ENCODE data around the gene MSRB2. TPM values are rescaled to one million over a fixed set of nuclear protein-coding genes. Genes with fewer than 3 reads are reported as not detected.
A peak's percentile ranks its signal among the peaks of the same experiment; 100 is the strongest.
"Not testable (repeated sequence)": the region's sequence is repeated elsewhere in the genome, so short reads cannot be mapped to it uniquely, and the experiment has no call there.

The MSRB2 gene
- total RNA-seq: 34.2 TPM

- DNase-seq (ENCODE audit: low spot score) (peak; percentile 94), ATAC-seq (peak; percentile 92)
Measured at GRCh38 chr10:23095404-23095965, at the start of gene MSRB2. Gene MSRB2 (plus strand): TSS chr10:23095579. CDS start chr10:23095609, 30 bp downstream.

GRCh38 chr10:23046027-23046426 is 49.4 kb upstream of the MSRB2 start:
- ATAC-seq: no peak
- no peak for DNase-seq (ENCODE audit: low spot score)

GRCh38 chr10:23047201-23048050 is 48.0 kb upstream of the MSRB2 start:
- DNase-seq (ENCODE audit: low spot score) (no peak), ATAC-seq (no peak)

DNA sequence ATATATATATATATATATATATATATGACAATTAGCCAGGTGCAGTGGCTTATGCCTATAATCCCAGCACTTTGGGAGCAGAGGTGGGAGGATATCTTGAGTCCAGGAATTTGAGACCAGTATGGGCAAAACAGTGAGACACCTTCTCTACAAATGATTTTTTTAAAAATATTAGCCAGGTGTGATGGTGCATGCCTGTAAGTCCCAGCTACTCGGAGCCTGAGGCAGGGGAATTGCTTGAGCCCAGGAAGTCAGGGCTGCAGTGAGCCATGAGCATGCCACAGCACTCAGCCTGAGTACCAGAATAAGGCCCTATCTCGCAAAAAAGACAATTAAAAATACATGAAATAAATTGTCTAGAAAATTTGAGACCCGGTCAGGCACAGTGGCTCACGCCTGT is 47.2 kb upstream of the MSRB2 start:
- DNase-seq (ENCODE audit: low spot score) (no peak), ATAC-seq (no peak)

DNA sequence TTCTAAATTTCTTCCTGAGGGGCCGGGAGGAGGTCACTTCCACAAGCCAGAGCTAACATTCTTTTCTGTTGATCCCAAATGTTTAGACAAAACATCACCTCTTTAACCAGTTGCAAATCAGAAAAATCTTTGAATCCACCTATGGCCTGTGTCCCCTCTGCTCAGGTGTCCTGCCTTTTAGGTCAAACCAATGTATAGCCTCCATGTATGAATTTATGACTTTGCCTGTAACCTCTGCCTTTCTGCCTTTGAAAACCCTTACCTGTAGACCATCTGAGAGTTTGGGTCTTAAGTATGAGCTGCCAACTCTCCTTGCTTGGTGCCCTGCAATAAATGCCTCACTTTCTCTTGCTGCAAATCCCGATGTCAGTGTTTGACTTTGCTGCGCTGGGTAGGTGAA is 44.1 kb upstream of the MSRB2 start:
- DNase-seq (ENCODE audit: low spot score): no peak
- no peak for ATAC-seq

GRCh38 chr10:23051855-23052331 is 43.5 kb upstream of the MSRB2 start:
- ATAC-seq (no peak), DNase-seq (ENCODE audit: low spot score) (no peak)

DNA sequence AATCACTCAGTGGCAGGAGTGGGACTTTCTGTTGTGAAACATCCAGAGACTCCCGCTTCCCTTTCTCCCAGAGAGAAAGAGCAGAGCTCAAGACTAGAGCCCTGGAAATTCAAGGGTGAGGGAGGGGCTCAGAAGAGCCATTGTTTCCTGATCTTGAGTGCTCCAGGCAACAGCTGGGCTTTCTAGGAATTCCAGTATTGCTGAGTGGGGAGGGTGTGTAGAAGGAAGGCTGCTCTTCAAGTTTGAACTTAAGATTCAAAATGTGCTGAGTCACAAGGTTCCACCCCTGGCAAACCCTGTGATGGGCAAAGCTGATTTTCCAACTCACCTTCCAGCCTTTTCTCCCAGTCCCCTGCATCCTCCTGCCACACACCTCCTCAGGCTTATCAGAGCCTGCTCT is 42.3 kb upstream of the MSRB2 start:
- DNase-seq (ENCODE audit: low spot score): no peak
- ATAC-seq: no peak

GRCh38 chr10:23055424-23056185 is 39.8 kb upstream of the MSRB2 start:
- ATAC-seq: no peak
- DNase-seq (ENCODE audit: low spot score): no peak

GRCh38 chr10:23056186-23056579 is 39.2 kb upstream of the MSRB2 start:
- DNase-seq (ENCODE audit: low spot score) (no peak), ATAC-seq (no peak)

DNA sequence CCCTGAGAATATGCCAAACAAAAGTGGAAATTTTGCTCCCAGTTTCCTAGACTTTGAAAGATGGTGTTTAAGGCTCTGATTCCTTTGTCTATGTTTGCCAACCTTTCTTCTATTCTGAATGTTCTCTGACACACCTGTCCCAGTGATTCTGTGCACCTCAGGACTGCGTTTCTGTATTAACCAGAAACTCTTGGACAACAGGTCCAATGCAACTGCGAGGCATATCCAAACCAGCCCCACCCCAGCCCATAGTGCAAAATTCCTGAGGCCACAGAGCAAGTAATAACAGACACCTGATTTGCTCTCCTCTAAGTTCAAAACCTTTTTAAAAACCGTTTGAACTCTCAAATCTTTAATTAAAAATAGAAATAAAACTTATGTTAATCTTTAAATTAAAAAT is 37.0 kb upstream of the MSRB2 start:
- DNase-seq (ENCODE audit: low spot score): no peak

DNA sequence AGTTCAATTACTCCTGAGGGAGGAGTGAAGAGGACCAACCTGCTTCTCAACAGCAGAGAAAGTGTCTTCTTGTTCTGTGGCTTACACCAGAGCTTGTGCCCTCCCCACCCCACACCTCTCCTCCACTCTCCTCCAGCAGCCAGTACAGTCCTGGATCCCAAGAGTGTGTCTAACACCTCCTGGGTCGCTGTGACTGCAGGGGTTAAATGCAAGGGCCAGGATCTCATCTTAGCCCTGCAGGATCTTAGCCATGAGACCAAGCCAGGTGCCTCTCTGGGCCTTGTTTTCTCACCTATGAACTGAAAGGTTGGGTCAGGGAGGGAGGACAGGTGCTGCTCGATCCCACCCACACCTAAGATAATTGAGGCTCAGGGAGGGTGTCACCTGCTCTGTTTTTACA is 34.5 kb upstream of the MSRB2 start:
- DNase-seq (ENCODE audit: low spot score) (no peak), ATAC-seq (no peak)

More for the DNA sequence above, 37.0 kb upstream of the MSRB2 start:
- no peak for ATAC-seq

DNA sequence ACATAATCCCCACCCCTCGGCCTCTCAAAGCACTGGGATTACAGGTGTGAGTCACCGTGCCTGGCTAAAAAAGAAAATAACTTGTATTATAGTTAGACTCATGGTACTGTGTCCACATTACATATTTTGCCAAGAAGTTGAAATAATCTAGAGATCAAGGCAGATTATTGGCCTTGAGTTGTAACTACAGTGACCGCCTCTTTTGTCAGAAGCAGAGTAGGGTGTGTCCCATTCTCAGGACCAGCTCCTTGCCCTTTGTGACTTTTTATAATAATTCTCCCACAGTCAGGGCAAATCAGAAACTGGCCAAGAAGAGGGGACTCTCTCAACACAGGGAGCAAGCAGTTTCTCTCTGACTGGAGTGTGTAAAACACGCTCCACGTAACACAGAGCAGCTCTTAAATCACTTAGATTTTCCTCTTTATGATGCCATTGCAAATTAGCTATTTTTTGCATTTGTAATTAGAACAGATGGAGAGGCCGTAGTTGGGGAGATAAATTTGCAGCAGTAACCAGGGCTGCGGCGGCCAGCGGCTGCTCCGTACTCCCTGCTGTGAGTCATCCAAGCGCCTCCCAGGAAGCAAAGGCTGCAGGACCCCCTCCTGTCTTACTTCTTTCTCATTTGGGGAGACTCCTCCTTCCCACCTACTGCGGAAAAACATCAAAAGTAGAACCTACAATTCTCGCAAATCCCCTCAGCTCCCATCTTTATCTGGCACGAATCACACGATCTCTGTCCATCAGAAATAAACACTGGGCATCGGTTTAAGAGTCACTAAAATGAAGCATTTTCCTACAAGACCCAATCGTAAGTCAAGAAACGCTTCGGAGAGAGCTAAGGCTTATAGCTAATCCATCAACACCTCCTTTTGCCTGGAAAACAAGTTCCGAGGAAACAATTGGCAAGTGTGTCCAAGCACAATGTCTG is 32.1 kb upstream of the MSRB2 start:
- DNase-seq (ENCODE audit: low spot score) (no peak), ATAC-seq (no peak)

- no peak for DNase-seq (ENCODE audit: low spot score)
- ATAC-seq: no peak
Measured at GRCh38 chr10:23063973-23064812, 31.2 kb upstream of the MSRB2 start.

DNA sequence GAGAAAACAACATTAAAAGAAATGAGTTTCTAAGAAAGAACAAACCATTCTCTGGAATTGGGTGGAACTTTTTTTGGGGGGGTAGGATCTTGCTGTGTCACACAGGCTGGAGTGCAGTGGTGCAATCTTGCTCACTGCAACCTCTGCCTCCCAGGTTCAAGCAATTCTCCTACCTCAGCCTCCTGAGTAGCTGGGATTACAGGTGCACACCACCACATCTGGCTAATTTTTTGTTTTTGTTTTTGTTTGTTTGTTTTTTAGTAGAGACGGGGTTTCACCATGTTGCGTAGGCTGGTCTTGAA is 30.6 kb upstream of the MSRB2 start:
- ATAC-seq; DNase-seq (ENCODE audit: low spot score): not testable (repeated sequence)

DNA sequence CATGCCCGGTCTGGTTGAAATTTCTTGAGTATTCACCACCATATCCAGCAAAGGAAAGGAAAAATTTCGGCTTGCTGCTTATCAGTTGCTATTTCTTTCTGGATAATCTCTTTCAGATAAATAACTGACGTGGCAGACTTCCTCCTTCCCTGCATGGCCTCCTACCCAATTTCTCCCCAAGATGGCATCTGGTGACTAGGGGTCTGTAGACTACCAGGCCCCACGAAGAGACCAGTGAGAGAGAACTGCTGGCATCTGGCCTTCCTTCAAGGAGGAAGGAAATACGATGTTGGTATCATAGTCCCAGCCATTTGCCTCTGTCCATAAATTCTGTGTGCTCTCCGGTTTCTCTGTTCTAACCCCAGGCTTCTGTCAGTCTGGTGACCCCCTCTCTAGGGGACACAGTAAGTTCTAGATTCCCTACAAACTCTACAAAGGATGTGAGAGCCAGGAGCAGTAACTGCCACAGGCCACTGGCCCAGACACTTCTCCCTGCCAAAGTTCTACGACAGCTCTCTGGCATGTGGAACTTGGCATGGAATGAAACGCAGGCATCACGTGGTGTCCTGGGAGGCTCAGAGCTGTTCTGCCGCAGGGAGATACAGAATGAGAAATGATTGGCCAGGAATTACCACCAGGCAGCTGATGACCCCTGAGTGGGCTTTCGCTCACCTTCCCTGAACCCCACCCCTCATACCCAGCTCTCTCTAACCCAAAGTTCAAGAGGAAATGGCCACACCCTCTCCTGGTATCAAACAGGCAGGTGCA is 30.0 kb upstream of the MSRB2 start:
- ATAC-seq (peak; percentile 97), DNase-seq (ENCODE audit: low spot score) (peak; percentile 89)

- ATAC-seq (no peak), DNase-seq (ENCODE audit: low spot score) (no peak)
Measured at GRCh38 chr10:23067337-23067736, 28.0 kb upstream of the MSRB2 start.

DNA sequence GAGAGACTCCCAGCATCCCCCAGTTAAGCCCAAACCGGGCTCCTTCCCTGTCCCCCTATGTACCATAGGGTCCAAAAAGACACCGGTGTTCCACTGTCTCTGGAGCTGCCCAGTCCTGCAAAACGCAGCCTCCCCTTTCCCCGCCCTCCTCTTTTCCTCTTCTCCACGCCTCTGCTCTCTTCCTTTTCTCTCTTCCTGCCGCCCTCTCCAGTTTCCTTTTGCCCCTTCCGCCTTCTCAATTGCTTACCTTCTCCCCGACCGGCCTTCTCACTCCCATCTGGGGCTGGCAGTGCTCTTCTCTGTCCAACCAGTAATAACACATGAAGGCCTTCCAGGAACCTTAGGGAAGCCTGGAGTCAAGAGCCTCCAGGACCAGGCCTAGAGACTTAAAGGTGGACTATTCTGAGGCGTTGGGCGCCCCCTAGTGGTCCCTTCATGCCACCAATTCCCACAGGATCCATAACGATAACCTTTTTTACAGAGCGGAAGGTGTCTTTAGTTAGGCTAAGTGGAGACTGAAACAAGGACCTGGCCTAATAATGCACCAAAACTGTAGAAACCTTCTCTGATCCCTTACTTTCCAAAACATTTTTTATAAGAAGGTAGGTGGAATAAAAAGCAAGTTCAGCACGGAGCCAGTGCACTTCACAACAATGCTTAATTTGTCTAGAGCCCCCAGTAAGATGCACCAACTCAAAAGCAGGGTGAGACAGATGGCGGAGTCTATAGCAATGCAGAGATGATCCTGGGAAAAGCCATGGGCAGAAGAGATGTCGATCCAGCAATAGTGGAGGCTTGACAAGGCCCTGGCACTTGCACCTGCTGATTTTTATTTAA is 27.2 kb upstream of the MSRB2 start:
- DNase-seq (ENCODE audit: low spot score) (peak; percentile 72), ATAC-seq (peak; percentile 79)

Data from left lobe of liver (tissue), 2 donors.